ENCODE results near the gene ATG2A.
A peak's percentile ranks its signal among the peaks of the same experiment; 100 is the strongest.
"Not testable (repeated sequence)": the region's sequence is repeated elsewhere in the genome, so short reads cannot be mapped to it uniquely, and the experiment has no call there.

The ATG2A gene

DNA sequence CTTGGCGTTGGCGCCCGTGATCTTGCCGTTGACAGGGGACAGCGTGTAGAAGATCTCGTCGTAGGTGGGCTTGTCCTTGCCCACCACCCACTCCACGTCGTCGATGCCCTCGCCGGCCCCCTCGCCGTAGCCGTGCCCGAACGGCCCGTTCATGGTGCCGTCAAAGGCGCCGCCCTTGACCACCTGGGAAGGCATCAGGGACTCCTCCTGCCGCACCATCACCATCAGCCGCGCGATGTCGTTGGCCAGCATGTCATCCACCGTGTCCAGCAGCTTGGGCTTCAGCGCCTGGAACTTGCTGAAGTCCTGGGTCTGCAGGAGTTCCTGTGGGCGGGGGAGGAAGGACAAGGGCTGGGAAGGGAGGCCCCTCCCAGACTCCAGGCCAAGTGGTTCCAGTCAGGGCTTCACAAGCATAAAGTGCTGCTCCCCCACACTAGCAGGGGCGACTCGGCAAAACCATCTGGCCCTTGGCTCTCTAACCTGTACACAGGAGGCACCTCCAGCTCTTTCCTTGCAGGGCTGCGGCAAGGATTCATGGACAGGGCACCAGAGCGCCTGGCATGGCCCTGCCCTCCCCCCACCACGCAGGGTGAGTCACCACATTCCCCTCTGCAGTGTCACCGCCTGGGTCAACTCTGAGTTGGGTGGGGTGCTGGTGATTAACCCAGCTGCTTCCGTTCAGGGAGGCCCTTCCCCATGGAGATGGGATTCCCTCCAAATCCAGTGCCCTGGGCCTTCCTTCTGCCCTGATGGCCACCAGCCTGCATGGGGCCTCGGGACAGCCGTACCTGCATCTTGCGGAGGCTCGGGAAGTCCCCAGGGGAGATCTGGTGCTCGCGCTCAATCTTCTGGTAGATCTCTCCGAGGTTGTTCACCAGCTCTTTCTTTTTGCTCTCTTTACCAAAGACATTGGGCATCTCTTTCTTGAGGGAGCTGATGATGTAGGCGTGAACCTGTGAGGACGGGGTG, 62.2 kb downstream of the ATG2A start:
- DNase-seq (ENCODE audit: low read depth) = no peak

DNA sequence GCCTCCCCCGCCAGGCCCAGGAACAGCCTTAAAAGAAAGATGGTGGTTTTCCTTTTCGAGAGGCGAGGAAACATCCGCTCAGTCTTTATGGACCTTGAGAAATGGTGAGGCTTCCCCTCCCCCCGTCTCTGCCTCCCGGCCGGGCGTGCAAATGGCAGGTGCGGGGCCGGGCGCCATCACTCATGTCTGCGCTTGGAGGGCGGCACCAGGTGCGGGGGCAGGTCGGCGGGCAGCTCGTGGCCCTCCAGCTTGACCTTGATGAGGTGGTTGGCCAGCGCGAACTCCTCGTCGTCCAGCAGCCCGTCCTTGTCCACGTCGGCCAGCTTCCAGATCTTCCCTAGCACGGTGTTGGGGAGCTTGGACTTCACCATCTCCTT, 62.9 kb downstream of the ATG2A start:
- no peak for DNase-seq (ENCODE audit: low read depth)

DNA sequence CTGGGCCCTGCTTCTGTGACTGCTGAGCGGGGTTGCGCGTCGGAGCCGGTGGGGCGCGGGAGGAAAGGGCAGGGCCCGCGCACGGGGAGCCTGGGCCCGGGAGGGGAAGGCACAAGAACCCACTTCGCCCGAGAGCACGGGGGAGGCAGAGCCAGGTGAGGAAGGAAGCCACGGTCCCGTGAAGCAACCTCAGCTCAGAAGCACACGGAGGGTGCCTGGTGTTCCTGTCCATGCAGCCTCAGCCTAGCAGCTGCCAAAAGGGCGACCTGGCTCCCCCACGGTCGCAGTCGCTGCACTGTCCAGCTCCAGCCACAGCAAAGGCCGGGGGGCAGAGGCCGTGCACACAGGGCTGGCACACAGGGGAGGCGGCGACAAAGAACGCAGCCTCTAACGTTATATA, 63.3 kb downstream of the ATG2A start:
- no peak for DNase-seq (ENCODE audit: low read depth)

DNA sequence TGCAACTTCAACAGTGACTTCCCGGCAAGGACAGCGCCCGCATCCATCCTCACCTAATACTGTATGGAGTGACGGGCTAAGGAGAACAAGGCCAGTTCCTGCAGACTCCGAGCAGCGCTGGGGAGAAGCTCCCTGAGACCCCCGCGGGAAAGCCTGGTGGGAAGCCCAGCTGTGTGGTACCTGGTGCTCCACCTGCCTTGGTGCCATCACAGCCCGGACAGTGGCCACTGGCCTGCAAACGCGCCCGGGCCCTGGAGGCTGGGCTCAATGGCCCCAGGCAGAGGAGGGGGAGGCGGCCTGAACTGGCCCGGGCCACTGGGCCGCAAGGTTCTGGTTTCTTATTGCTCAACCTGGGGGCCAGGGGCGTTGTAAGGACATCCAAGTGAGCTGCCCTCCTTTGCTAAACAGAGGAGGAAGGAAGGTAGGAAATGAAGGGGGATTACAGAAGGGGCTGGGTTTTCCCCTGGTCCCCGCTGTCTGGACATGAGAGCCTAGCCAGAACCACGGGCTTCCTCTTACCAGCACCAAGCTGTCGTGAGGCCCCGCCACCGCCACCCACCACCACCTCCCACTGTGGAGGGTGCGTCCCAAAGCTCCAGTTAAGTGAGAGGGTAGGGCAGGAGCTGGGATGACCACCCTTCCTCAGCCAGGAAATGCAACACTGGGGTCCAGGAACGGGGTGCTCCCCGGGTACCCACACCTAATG, 64.1 kb downstream of the ATG2A start:
- DNase-seq (ENCODE audit: low read depth) = no peak

DNA sequence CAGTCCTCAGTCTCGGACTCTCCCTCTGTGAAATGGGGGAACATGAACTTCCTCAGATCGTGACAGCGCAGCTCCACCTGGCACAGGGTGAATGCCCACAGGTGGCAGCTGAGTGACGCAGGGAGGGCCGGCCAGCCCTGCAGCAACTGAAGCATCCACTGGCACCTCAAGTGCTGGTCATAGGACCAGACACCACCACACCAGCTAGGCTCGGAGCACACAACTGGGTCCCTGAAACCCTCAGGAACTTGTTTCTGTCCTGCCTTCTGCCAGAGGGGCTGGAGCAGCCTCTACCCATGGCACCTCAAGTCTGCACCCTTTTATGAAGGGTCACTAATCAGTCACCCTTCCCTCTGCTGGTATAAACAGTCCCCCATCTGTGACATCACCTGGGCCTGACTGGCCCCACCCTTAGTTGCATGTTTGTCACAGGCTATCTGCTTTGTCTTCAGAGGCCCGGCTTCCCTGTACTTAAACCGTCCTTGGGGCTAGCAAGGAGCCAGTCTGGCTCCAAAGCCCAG, 65.1 kb downstream of the ATG2A start:
- DNase-seq (ENCODE audit: low read depth) = no peak

DNA sequence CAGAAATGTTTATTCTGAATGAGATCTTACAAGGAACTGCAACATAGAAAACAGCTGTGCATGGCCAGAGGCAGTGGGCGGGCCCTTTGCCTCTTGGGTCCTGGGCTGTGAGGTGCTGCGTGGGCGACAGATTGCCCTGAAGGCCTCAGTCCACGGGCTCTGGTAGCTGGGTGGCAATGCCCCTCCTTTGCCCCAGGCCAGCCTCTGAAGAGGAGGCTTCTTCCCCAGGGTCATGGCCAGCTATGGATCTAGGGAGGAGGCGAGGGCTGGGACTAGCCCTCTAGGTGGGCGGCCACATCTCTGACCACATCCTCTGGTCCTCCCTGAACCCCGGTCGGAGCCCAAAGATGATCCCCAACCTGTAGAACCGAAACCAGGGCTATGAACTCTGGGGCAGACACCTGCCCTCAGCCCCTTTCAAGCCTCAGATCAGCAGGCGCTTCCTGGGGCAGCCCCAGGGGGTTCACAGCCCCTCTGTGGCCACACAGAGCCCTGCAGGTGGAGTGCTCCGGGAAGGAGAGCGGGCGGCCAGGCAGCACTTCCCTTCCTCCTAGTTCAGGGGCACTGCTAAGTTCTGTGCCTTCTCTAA, 65.9 kb downstream of the ATG2A start:
- DNase-seq (ENCODE audit: low read depth) = peak; percentile 48

DNA sequence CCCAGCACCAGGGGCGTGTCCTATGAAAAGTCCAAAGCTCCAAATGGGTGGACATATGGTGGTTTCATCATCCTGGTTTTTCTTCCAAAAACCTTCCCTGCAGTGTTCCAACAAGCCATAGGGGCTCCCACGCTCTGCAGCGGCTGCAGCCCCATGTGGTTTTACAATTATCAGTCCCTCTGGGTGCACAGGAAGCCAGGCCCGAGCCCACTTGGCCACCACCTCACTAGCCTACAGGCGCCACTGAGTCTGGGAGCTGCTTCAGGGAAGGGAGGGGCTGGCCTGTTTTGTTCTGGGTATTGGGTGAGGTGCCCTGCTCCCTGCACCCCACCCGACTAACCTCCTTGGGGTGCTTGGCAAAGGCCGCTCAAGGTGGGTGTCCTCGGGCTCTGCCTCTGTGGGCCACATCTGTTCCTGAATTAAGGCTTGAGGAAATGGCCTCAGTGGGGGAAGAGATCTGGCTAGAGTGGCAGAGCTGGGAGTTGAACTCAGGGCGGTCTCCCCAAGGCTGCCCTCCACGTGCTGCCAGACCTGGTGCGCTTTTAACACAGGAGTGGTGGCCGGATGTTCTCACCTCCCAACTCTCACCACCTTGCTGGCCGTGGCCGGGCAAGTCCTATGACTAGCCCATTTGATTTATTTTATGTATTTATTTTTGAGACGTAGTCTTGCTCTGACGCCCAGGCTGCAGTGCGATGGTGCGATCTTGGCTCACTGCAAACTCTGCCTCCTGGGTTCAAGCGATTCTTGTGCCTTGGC, 67.2 kb downstream of the ATG2A start:
- DNase-seq (ENCODE audit: low read depth) = no peak

DNA sequence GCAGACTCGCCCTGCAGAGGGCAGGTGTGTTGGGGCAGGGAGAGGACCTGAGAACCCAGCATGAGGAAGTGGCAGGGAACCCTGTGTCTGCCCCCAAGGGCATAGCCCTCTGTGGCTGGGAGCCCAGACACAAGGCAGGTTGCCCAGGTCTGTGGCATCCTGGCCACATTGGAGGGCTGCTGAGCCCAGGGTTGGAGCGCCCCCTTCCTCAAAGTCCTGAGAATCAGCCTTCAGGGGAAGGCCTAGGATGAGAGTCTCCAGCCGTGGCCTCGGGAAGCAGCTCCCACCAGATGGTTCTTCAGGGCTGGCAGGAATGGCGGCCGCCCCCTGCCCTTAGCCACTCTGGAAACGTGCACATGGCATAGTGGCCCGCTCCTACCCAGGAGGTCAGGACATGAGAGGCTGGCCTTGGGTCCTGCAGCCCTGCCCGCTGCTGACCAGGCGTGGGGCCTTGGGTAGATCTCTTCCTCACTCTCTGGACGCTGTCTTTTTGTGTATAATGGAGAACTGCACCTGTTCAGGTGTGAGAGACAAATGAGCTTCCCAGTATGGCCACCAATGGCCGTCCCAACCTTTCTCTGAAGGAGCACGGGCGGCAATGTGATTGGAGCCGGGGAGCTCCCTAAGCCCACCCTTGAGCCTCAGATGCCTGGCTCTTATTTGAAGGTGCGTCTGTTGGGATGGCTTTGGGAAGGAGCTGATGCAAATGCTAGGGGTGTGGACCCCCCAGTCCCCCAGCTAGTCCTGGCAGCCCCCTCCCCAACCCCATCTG, 68.0 kb downstream of the ATG2A start:
- no peak for DNase-seq (ENCODE audit: low read depth)

DNA sequence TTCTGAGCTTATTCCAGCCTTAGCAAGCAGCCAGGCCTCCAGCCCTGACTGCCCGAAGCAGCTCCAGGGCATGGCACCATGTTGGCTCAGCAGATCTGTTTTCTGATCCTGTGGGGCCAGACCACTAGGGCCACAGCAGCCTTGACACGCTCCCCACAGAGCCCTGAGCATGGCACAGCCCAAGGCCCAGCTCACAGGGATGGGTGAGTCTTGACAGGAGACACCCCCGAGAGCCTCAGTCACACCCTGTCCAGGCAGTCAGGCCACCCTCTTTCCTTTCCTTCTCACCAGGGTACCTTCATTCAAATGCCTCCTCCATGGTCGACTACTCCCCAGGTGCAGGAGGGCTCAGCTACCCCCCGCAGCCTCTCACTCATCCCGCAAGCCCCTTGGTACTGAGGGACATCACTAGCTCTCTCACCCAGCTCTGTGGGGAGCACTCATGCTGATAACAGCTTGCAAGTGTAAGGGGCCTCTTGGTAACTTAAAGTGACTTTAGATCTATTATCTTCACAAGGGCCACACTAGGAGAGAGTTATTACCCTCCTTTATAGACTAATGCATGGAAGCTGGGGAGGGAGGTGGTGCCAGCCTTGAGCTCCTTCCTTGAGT, 68.7 kb downstream of the ATG2A start:
- no peak for DNase-seq (ENCODE audit: low read depth)

DNA sequence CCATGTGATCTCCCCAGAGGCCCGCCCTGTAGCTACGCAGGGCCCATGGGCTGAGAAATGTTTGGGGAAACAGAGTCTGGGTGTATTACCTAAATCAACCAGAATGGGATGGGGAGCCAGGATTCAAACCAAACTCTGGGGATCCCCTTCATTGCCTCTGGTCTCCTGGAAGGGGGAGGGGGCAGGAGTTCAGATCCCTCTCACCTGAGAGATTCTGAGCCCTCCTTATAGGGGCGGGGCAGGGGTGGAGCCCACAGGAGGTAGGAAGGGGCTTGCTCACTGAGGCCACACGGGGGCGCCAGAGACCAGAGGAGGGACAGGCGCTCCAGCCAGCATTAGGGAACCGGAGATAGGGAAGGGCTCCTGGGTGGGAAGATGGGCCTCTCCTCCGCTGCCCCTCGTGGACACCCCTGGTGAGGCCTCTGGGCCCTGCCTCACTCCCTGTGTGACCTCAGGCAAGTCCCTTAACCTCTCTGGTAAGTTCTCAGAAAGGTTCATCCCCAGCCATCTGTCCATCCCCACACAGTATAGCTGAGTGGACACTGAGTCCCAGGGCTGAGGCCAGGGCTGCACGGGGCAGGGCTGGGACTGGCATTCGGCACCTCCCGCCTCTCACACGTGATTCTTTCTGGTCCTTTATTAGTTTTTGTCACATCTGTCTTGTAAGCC, 69.9 kb downstream of the ATG2A start:
- peak; percentile 90 for DNase-seq (ENCODE audit: low read depth)

DNA sequence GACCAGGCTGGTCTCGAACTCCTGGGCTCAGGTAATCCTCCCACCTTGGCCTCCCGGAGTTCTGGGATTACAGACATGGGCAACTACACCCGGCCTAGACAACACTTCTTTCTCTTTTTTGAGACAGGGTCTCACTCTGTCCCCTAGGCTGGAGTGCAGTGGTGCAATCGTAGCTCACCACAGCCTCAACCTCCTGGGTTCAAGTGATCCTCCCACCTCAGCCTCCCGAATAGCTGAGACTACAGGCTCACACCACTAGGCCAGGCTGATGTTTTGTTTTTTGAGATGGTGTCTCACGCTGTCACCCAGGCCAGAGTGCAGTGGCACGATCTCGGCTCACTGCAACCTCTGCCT, 71.3 kb downstream of the ATG2A start:
- DNase-seq (ENCODE audit: low read depth) = not testable (repeated sequence)

DNA sequence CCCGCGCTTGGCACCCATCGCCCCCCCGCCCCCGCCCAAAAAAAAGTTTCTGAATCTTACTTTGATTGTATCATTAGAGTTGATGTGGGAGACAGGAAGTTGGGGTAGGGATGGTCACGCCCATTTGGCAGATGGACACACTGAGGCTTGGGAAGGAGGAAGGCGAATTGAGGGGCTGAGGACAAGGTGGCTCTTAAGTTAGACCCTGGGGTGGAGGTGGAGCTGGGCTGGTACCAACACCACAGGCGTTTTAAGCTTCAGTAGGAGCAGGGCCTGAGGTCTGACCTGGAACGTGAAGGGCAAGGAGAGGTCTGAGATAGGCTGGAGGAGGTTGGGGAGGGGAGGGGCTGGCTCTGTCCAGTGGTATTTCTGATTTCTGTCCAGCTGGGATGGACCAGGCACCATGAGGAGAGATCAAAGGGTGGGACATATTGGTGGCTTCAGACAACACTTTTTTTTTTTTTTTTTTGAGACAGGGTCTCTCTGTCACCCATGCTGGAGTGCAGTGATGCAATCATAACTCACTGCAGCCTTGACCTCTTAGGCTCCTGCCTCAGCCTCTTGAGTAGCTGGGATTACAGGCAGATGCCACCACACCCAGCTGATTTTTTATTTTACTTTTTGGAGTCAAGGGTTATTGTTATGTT, 71.8 kb downstream of the ATG2A start:
- no peak for DNase-seq (ENCODE audit: low read depth)

All from stimulated activated CD8-positive, alpha-beta memory T cell treated with anti-CD3 and anti-CD28 coated beads, Interleukin-4, amount 100 ng/mL, for 24 hours (primary cell).